HepG2 (cell line): Measurements from ENCODE around the gene MRPL48. TPM values are rescaled to one million over a fixed set of nuclear protein-coding genes. Genes with fewer than 3 reads are reported as not detected.

Experiments
- CAMTA2 ChIP-seq: sonication (generic); formaldehyde crosslinking; IDR thresholded peaks from 2 replicates; pipeline ENCODE4 v1.4.0; 2020; ENCODE audit warnings: mild to moderate bottlenecking, missing genetic modification reagents, borderline replicate concordance
- CREB1 ChIP-seq, 2 experiments: fragments of 450-650 bp in 1 of 2; IDR thresholded peaks; 2 replicates each; pipeline ENCODE4 v1.6.1; 2016 to 2017; ENCODE audit warnings: control low read depth in 1 of 2, mild to moderate bottlenecking in 1 of 2, missing compliant biosample characterization in 1 of 2, missing genetic modification characterization in 1 of 2
- CREM ChIP-seq, 2 experiments: sonication (generic) in 1 of 2; formaldehyde crosslinking in 1 of 2; IDR thresholded peaks; 2 replicates each; pipeline versions ENCODE4 v1.4.0 to v1.6.1; 2016 to 2020; ENCODE audit warnings: antibody characterized with exemption in 1 of 2, mild to moderate bottlenecking in 1 of 2, missing genetic modification reagents in 1 of 2
- CTCF ChIP-seq: sonication (generic); formaldehyde crosslinking; IDR thresholded peaks from 2 replicates; pipeline ENCODE4 v1.5.0; 2020; ENCODE audit warnings: mild to moderate bottlenecking, missing genetic modification reagents, moderate library complexity
- GMEB2 ChIP-seq: IDR thresholded peaks from 2 replicates; pipeline ENCODE4 v1.6.1; 2016; ENCODE audit warnings: missing biosample characterization, missing genetic modification reagents, low read depth
- GPN1 ChIP-seq: sonication (generic); formaldehyde crosslinking; IDR thresholded peaks from 2 replicates; pipeline ENCODE4 v1.5.1; 2020; ENCODE audit warnings: missing genetic modification reagents, borderline replicate concordance
- KMT2B ChIP-seq: IDR thresholded peaks from 2 replicates; pipeline ENCODE4 v1.6.1; 2016; ENCODE audit warnings: missing genetic modification reagents, missing compliant biosample characterization
- SIN3B ChIP-seq: fragments of 150-350 bp; IDR thresholded peaks from 2 replicates; pipeline ENCODE4 v1.6.1; 2014; ENCODE audit warnings: low read length
- ZBTB38 ChIP-seq: sonication (generic); formaldehyde crosslinking; IDR thresholded peaks from 2 replicates; pipeline ENCODE4 v1.5.1; 2020; ENCODE audit warnings: mild to moderate bottlenecking, missing genetic modification reagents
- ZFP41 ChIP-seq: sonication (generic); formaldehyde crosslinking; IDR thresholded peaks from 2 replicates; pipeline ENCODE4 v1.4.0; 2020; ENCODE audit warnings: mild to moderate bottlenecking, missing genetic modification reagents, borderline replicate concordance
- ZMYM4 ChIP-seq: sonication (generic); formaldehyde crosslinking; IDR thresholded peaks from 2 replicates; pipeline ENCODE4 v1.8.1; 2023; ENCODE audit warnings: mild to moderate bottlenecking, missing genetic modification reagents
- ZNF143 ChIP-seq: sonication (generic); formaldehyde crosslinking; IDR thresholded peaks from 2 replicates; pipeline ENCODE4 v1.4.0; 2020; ENCODE audit warnings: missing genetic modification reagents
- ZNF224 ChIP-seq: sonication (generic); formaldehyde crosslinking; IDR thresholded peaks from 2 replicates; pipeline ENCODE4 v1.5.0; 2020; ENCODE audit warnings: mild to moderate bottlenecking, missing genetic modification reagents
- ZNF30 ChIP-seq: sonication (generic); formaldehyde crosslinking; IDR thresholded peaks from 2 replicates; pipeline ENCODE4 v1.5.0; 2020; ENCODE audit warnings: mild to moderate bottlenecking, missing genetic modification reagents
- ZNF503 ChIP-seq: sonication (generic); formaldehyde crosslinking; IDR thresholded peaks from 2 replicates; pipeline ENCODE4 v1.4.0; 2020; ENCODE audit warnings: missing genetic modification reagents
- ZNF713 ChIP-seq: sonication (generic); formaldehyde crosslinking; IDR thresholded peaks from 2 replicates; pipeline ENCODE4 v1.4.0; 2020; ENCODE audit warnings: mild to moderate bottlenecking, missing genetic modification reagents
- ZNF883 ChIP-seq: sonication (generic); formaldehyde crosslinking; IDR thresholded peaks from 2 replicates; pipeline ENCODE4 v1.5.1; 2020; ENCODE audit warnings: mild to moderate bottlenecking, missing genetic modification reagents; ENCODE audit errors: not compliant biosample characterization
- ZSCAN20 ChIP-seq: sonication (generic); formaldehyde crosslinking; IDR thresholded peaks from 2 replicates; pipeline ENCODE4 v1.4.0; 2020; ENCODE audit warnings: missing genetic modification reagents, mild to moderate bottlenecking, borderline replicate concordance
- polyA plus RNA-seq, 8 experiments: library from polyadenylated mRNA; depleted of rRNA in 3 of 8; stranded (reverse) in 7 of 8; unstranded in 1 of 8; fragments of >200 nt; fragmentation: Illumina TruSeq in 4 of 8; extraction: Trizol in 4 of 8; gene quantifications; 2 replicates each; pipeline versions ENCODE4 v1.2.1 to v1.2.3, GENCODE V29; 2011 to 2016; ENCODE audit warnings: low read depth in 4 of 8, missing spikeins in 1 of 8, mixed read lengths in 1 of 8; ENCODE audit not compliant: insufficient read depth in 1 of 8
- total RNA-seq, 5 experiments: library from RNA; depleted of rRNA; stranded (reverse); fragments of >200 nt; fragmentation: Illumina TruSeq; extraction: Trizol; gene quantifications; 2 replicates each; pipeline ENCODE4 v1.2.3, GENCODE V29; 2016; ENCODE audit warnings: low read depth in 1 of 5
- TF ChIP-seq, protein P1 (sequence below): IDR thresholded peaks from 2 replicates; pipeline ENCODE4 v1.6.1; 2016; ENCODE audit warnings: missing compliant biosample characterization, missing genetic modification reagents, borderline replicate concordance
- TF ChIP-seq, protein P2 (sequence below): sonication (generic); formaldehyde crosslinking; IDR thresholded peaks from 2 replicates; pipeline ENCODE4 v1.5.0; 2020; ENCODE audit warnings: missing genetic modification reagents

MRPL48 gene
- total and polyA plus RNA-seq, 2 of the 13 experiments (the other 11 are each of a cell fraction or from before 2014, with no cell fraction given) = 61.2 to 67.9 TPM

GRCh38 chr11:73761403-73761945 lies 26.2 kb upstream of the MRPL48 start (continued):
- TF ChIP-seq ZNF503 (CRISPR knock-in tag) = no peak
- TF ChIP-seq ZNF143 (CRISPR knock-in tag) = peak; percentile 3; the same call in 1 of the 2 replicates
- peak; percentile 89; the same call in 1 of the 2 replicates for TF ChIP-seq GMEB2 (CRISPR knock-in tag)
- TF ChIP-seq, protein P1, sequence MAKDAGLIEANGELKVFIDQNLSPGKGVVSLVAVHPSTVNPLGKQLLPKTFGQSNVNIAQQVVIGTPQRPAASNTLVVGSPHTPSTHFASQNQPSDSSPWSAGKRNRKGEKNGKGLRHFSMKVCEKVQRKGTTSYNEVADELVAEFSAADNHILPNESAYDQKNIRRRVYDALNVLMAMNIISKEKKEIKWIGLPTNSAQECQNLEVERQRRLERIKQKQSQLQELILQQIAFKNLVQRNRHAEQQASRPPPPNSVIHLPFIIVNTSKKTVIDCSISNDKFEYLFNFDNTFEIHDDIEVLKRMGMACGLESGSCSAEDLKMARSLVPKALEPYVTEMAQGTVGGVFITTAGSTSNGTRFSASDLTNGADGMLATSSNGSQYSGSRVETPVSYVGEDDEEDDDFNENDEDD (CRISPR knock-in tag) = peak; percentile 56; the same call in 1 of the 2 replicates
- 0 out of 2 replicates have a peak, but pooled peaks have one; percentile 3 for TF ChIP-seq CREM (IDR thresholded peaks at IDR 0.05)
- no peak for TF ChIP-seq CREM (CRISPR knock-in tag; IDR thresholded peaks at IDR 0.05)
- no peak for TF ChIP-seq ZSCAN20 (CRISPR knock-in tag)
- TF ChIP-seq SIN3B = no peak
- peak; percentile 0 for TF ChIP-seq ZNF883 (CRISPR knock-in tag)
- no peak for TF ChIP-seq ZFP41 (CRISPR knock-in tag)
- TF ChIP-seq CAMTA2 = no peak
- peak; percentile 16; the same call in 1 of the 2 replicates for TF ChIP-seq ZBTB38 (CRISPR knock-in tag)
- TF ChIP-seq CREB1 (IDR thresholded peaks at IDR 0.05) = no peak
- no peak for TF ChIP-seq CREB1 (CRISPR knock-in tag; IDR thresholded peaks at IDR 0.05)
- no peak for TF ChIP-seq KMT2B
- no peak for TF ChIP-seq ZNF30 (CRISPR knock-in tag)
- TF ChIP-seq ZMYM4 (CRISPR knock-in tag) = no peak
- no peak for TF ChIP-seq CTCF
- no peak for TF ChIP-seq ZNF224
- no peak for TF ChIP-seq GPN1 (CRISPR knock-in tag)
- TF ChIP-seq, protein P2, sequence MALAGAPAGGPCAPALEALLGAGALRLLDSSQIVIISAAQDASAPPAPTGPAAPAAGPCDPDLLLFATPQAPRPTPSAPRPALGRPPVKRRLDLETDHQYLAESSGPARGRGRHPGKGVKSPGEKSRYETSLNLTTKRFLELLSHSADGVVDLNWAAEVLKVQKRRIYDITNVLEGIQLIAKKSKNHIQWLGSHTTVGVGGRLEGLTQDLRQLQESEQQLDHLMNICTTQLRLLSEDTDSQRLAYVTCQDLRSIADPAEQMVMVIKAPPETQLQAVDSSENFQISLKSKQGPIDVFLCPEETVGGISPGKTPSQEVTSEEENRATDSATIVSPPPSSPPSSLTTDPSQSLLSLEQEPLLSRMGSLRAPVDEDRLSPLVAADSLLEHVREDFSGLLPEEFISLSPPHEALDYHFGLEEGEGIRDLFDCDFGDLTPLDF (CRISPR knock-in tag) = 0 out of 2 replicates have a peak, but pooled peaks have one; percentile 24
- TF ChIP-seq ZNF713 (CRISPR knock-in tag) = no peak
